Measurements from ENCODE around the gene RRP12.
A peak's percentile ranks its signal among the peaks of the same experiment; 100 is the strongest.
"Not testable (repeated sequence)": the region's sequence is repeated elsewhere in the genome, so short reads cannot be mapped to it uniquely, and the experiment has no call there.

Gene RRP12

DNA sequence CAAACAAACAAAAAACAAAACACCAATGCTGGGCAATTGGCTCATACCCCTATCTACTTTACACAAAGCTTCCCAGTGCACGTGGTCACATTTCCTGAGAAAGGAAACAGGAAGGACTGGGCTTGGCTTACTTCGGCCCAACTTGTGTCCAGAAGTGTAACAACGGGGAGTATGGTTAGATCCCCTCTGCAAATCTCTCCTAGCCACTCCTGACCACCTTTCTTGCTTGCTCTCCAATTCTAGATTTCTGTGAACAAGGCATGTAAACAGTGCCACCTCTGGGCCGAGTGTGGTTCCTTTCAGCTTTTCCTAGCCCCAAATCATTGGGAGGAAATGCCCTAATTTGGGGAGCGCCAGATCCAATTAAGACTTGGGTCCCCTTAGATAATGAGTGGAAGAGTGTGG lies 45.6 kb downstream of the RRP12 start:
- H3K27ac ChIP-seq (ENCODE audit: low read depth, low read length): no peak overlapping the region
- H3K9me3 ChIP-seq (ENCODE audit: control insufficient read depth, insufficient read depth, low read length): no peaks in the 10 kb centered on the region
- H3K4me1 ChIP-seq (ENCODE audit: control insufficient read depth, insufficient read depth, low read length): peaks cover 3% of the 10 kb centered on the region; the same call in 1 of the 2 replicates
- no peak overlapping the region for H3K9ac ChIP-seq (ENCODE audit: low read depth, low read length)
- H3K36me3 ChIP-seq (ENCODE audit: control insufficient read depth, insufficient read depth, low read length): peaks cover 45% of the 10 kb centered on the region
- no peaks in the 10 kb centered on the region for H3K27me3 ChIP-seq (ENCODE audit: control insufficient read depth, insufficient read depth, low read length)
- no peak overlapping the region for H3K4me3 ChIP-seq (ENCODE audit: low read depth, low read length)

DNA sequence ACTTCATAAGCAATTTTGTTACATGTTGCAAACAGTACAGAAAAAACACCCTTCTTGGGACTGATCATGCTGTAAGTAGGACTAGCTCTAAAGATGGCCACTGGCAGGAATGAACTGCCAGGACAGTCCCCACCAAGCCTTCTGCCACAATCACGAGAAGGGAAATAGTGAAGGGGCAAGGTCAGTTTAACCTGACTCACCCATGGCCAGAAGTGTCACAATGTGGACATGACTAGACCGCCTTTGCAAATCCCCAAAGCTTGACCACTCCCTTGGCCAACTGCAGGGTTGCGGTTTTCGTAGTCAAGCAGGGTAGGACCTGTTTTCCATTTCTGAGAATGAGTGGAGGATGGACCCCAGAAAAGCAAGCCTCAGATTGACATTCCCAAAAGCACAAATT lies 47.2 kb downstream of the RRP12 start:
- H3K27me3 ChIP-seq (ENCODE audit: control insufficient read depth, insufficient read depth, low read length): no peaks in the 10 kb centered on the region
- no peak overlapping the region for H3K4me3 ChIP-seq (ENCODE audit: low read depth, low read length)
- H3K36me3 ChIP-seq (ENCODE audit: control insufficient read depth, insufficient read depth, low read length): peaks cover 32% of the 10 kb centered on the region
- H3K9ac ChIP-seq (ENCODE audit: low read depth, low read length): no peak overlapping the region
- no peaks in the 10 kb centered on the region for H3K9me3 ChIP-seq (ENCODE audit: control insufficient read depth, insufficient read depth, low read length)
- no peak overlapping the region for H3K27ac ChIP-seq (ENCODE audit: low read depth, low read length)
- peaks cover 3% of the 10 kb centered on the region; the same call in 1 of the 2 replicates for H3K4me1 ChIP-seq (ENCODE audit: control insufficient read depth, insufficient read depth, low read length)

DNA sequence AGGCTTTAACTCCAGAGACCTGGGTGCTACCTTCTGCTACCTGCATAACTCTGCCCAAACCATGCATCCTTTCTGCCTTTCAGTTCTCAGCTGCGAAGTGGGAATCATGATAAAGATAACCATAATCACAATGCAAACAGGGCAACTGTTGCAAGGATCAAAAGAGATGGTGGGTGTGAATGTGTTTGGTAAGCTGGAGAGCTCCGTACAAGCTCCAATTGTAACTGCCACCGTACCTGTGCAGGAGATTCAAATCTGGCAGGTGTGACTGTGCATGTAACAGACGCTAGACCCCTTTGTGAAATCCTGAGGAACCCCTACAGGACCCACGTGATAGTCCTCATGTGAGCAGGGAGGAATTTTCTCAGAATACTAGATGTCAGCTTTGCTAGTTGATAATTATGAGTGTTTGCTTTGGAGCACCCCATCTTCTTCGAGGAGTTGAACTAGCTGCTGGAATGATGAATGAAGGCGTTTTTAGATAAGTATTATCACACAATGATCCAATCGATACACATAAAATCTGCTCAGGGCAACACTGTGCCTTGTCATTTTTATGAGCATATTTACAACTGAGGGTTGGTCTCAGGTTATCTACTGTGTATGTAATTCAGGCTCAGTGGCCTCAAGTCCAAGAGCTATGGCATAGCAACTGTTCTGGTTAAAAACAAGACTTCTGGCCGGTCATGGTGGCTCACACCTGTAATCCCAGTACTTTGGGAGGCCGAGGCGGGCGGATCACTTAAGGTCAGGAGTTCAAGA lies 51.2 kb downstream of the RRP12 start:
- no peak overlapping the region for H3K27ac ChIP-seq (ENCODE audit: low read depth, low read length)
- H3K27me3 ChIP-seq (ENCODE audit: control insufficient read depth, insufficient read depth, low read length): no peaks in the 10 kb centered on the region
- peaks cover 5% of the 10 kb centered on the region; the same call in 1 of the 2 replicates for H3K36me3 ChIP-seq (ENCODE audit: control insufficient read depth, insufficient read depth, low read length)
- H3K9me3 ChIP-seq (ENCODE audit: control insufficient read depth, insufficient read depth, low read length): no peaks in the 10 kb centered on the region
- H3K4me1 ChIP-seq (ENCODE audit: control insufficient read depth, insufficient read depth, low read length): no peaks in the 10 kb centered on the region
- no peak overlapping the region for H3K4me3 ChIP-seq (ENCODE audit: low read depth, low read length)
- no peak overlapping the region for H3K9ac ChIP-seq (ENCODE audit: low read depth, low read length)

- Histone ChIP-seq H3K36me3 (ENCODE audit: control insufficient read depth, insufficient read depth, low read length) (peaks cover 2% of the 10 kb centered on the region; the same call in 1 of the 2 replicates), H3K4me3 (ENCODE audit: low read depth, low read length) (no peak overlapping the region), H3K27me3 (ENCODE audit: control insufficient read depth, insufficient read depth, low read length) (no peaks in the 10 kb centered on the region), H3K9ac (ENCODE audit: low read depth, low read length) (no peak overlapping the region), H3K27ac (ENCODE audit: low read depth, low read length) (no peak overlapping the region), H3K9me3 (ENCODE audit: control insufficient read depth, insufficient read depth, low read length) (no peaks in the 10 kb centered on the region), H3K4me1 (ENCODE audit: control insufficient read depth, insufficient read depth, low read length) (no peaks in the 10 kb centered on the region)
Observed at GRCh38 chr10:97347317-97347716, 53.8 kb downstream of the RRP12 start.

GRCh38 chr10:97343664-97344063 lies 57.5 kb downstream of the RRP12 start:
- not testable (repeated sequence) for H3K27me3 ChIP-seq (ENCODE audit: control insufficient read depth, insufficient read depth, low read length); H3K9me3 ChIP-seq (ENCODE audit: control insufficient read depth, insufficient read depth, low read length); H3K36me3 ChIP-seq (ENCODE audit: control insufficient read depth, insufficient read depth, low read length); H3K4me3 ChIP-seq (ENCODE audit: low read depth, low read length); H3K9ac ChIP-seq (ENCODE audit: low read depth, low read length); H3K4me1 ChIP-seq (ENCODE audit: control insufficient read depth, insufficient read depth, low read length); H3K27ac ChIP-seq (ENCODE audit: low read depth, low read length)

- no peak overlapping the region for H3K4me3 ChIP-seq (ENCODE audit: low read depth, low read length)
- H3K27me3 ChIP-seq (ENCODE audit: control insufficient read depth, insufficient read depth, low read length): no peaks in the 10 kb centered on the region
- H3K9me3 ChIP-seq (ENCODE audit: control insufficient read depth, insufficient read depth, low read length): no peaks in the 10 kb centered on the region
- H3K36me3 ChIP-seq (ENCODE audit: control insufficient read depth, insufficient read depth, low read length): no peaks in the 10 kb centered on the region
- H3K4me1 ChIP-seq (ENCODE audit: control insufficient read depth, insufficient read depth, low read length): peaks cover 11% of the 10 kb centered on the region
- no peak overlapping the region for H3K27ac ChIP-seq (ENCODE audit: low read depth, low read length)
- no peak overlapping the region for H3K9ac ChIP-seq (ENCODE audit: low read depth, low read length)
Observed at GRCh38 chr10:97341416-97341815, 59.7 kb downstream of the RRP12 start.

DNA sequence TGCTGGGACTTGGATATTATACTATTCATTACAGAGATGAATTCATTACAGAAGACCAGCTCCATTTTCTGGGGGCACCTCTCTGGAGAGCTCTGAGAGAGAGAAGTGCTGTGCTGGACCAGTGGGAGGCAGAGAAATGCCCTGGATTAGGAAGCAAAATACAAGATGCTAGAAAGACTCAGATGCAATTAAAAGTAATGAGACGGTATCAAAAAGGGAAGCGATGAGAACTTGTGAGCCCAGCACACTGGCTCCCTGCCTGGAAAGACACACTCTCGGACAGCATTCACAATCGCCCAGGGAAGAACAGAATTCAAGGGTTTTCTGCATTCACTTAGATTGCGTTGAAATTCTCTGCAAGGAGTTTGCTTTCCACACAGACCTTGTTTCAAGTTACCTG lies 63.1 kb downstream of the RRP12 start:
- 0 out of 2 replicates have a peak overlapping the region, but pooled peaks have one; percentile 14 for H3K9ac ChIP-seq (ENCODE audit: low read depth, low read length)
- H3K4me1 ChIP-seq (ENCODE audit: control insufficient read depth, insufficient read depth, low read length): peaks cover 17% of the 10 kb centered on the region
- peak overlapping the region; percentile 90 for H3K27ac ChIP-seq (ENCODE audit: low read depth, low read length)
- peak overlapping the region; percentile 34 for H3K4me3 ChIP-seq (ENCODE audit: low read depth, low read length)
- no peaks in the 10 kb centered on the region for H3K9me3 ChIP-seq (ENCODE audit: control insufficient read depth, insufficient read depth, low read length)
- 0 out of 2 replicates have a peak, but pooled peaks cover under 1% of the 10 kb centered on the region for H3K36me3 ChIP-seq (ENCODE audit: control insufficient read depth, insufficient read depth, low read length)
- H3K27me3 ChIP-seq (ENCODE audit: control insufficient read depth, insufficient read depth, low read length): no peaks in the 10 kb centered on the region

DNA sequence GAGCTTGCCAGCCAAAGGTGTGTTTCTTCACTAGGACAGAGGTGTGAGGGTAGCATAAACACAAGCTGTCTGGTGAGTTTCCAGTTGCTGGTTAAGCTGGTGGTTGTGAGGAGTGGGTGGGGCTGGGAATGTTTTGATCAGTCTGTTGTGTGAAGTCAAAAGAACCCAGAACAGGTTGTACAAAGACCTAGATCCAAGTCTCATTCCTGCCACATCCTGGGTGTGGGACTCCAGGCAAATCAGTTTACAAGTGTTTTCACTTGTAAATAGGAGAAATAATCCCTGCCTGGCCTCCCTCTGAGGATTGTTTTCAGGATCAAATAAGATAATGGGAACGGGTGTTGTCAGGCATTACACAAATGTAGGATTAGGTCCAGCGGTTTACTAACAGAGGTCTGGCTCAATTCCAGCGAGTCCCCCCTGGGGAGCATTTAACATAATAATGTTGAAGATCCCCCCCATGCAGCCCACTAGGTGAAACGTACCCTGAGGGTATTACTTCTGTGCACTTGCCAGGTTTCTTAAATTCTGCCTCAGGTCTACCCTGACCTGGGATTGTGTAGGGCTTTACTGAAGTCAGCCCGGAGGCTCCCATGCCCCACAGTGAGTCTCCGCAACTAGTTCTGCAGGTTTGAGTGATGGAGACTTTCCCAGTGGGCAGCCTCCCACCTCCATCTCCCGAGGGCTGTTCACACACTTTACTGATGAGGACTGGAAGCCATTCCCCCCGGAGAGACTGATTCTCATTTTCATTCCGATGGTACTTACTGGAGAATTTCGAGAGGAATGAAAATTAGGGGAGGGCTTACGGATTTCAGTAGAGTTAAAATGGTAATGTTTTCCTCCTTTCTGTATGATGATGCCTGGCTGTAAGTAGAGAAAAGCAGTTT lies 64.0 kb downstream of the RRP12 start:
- peak overlapping the region; percentile 34 for H3K4me3 ChIP-seq (ENCODE audit: low read depth, low read length)
- H3K36me3 ChIP-seq (ENCODE audit: control insufficient read depth, insufficient read depth, low read length): peaks cover 6% of the 10 kb centered on the region; the same call in 1 of the 2 replicates
- H3K27me3 ChIP-seq (ENCODE audit: control insufficient read depth, insufficient read depth, low read length): no peaks in the 10 kb centered on the region
- peak overlapping the region; percentile 90 for H3K27ac ChIP-seq (ENCODE audit: low read depth, low read length)
- peaks cover 20% of the 10 kb centered on the region for H3K4me1 ChIP-seq (ENCODE audit: control insufficient read depth, insufficient read depth, low read length)
- no peaks in the 10 kb centered on the region for H3K9me3 ChIP-seq (ENCODE audit: control insufficient read depth, insufficient read depth, low read length)
- H3K9ac ChIP-seq (ENCODE audit: low read depth, low read length): no peak overlapping the region

GRCh38 chr10:97336446-97336845 lies 64.7 kb downstream of the RRP12 start:
- Histone ChIP-seq H3K27me3 (ENCODE audit: control insufficient read depth, insufficient read depth, low read length) (no peaks in the 10 kb centered on the region), H3K9ac (ENCODE audit: low read depth, low read length) (no peak overlapping the region), H3K27ac (ENCODE audit: low read depth, low read length) (peak overlapping the region; percentile 90), H3K9me3 (ENCODE audit: control insufficient read depth, insufficient read depth, low read length) (no peaks in the 10 kb centered on the region), H3K4me3 (ENCODE audit: low read depth, low read length) (peak overlapping the region; percentile 25), H3K36me3 (ENCODE audit: control insufficient read depth, insufficient read depth, low read length) (peaks cover 9% of the 10 kb centered on the region; the same call in 1 of the 2 replicates), H3K4me1 (ENCODE audit: control insufficient read depth, insufficient read depth, low read length) (peaks cover 25% of the 10 kb centered on the region)

- H3K27me3 ChIP-seq (ENCODE audit: control insufficient read depth, insufficient read depth, low read length): no peaks in the 10 kb centered on the region
- H3K36me3 ChIP-seq (ENCODE audit: control insufficient read depth, insufficient read depth, low read length): peaks cover 12% of the 10 kb centered on the region
- peak overlapping the region; percentile 25 for H3K4me3 ChIP-seq (ENCODE audit: low read depth, low read length)
- H3K27ac ChIP-seq (ENCODE audit: low read depth, low read length): peak overlapping the region; percentile 90
- H3K9ac ChIP-seq (ENCODE audit: low read depth, low read length): no peak overlapping the region
- H3K4me1 ChIP-seq (ENCODE audit: control insufficient read depth, insufficient read depth, low read length): peaks cover 29% of the 10 kb centered on the region
- no peaks in the 10 kb centered on the region for H3K9me3 ChIP-seq (ENCODE audit: control insufficient read depth, insufficient read depth, low read length)
Observed at GRCh38 chr10:97336006-97336405, 65.1 kb downstream of the RRP12 start.

DNA sequence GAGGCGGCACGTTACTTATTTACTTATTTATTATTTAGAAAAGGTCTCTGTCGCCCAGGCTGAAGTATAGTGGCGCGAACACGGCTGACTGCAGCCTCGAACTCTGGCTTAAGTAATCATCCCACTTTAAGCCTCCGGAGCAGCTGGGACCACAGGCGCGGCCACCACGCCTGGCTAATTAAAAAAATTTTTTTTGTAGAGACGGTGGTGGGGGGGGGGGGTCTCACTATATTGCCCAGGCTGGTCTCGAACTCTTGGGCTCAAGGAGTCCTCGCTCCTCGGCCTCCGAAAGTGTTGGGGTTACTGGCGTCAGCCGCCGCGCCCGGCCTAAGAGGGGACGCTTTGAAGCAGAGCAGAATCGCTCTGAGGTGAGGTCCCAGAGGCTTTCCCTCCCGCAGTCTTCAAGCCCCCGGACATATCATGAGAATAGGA lies 65.9 kb downstream of the RRP12 start:
- peaks cover 31% of the 10 kb centered on the region for H3K4me1 ChIP-seq (ENCODE audit: control insufficient read depth, insufficient read depth, low read length)
- no peaks in the 10 kb centered on the region for H3K27me3 ChIP-seq (ENCODE audit: control insufficient read depth, insufficient read depth, low read length)
- H3K9me3 ChIP-seq (ENCODE audit: control insufficient read depth, insufficient read depth, low read length): no peaks in the 10 kb centered on the region
- peaks cover 15% of the 10 kb centered on the region for H3K36me3 ChIP-seq (ENCODE audit: control insufficient read depth, insufficient read depth, low read length)
- peak overlapping the region; percentile 93 for H3K4me3 ChIP-seq (ENCODE audit: low read depth, low read length)
- H3K27ac ChIP-seq (ENCODE audit: low read depth, low read length): peak overlapping the region; percentile 95
- H3K9ac ChIP-seq (ENCODE audit: low read depth, low read length): peak overlapping the region; percentile 49
